A549 (cell line): ENCODE data around the gene PDCD1LG2.

Experiments
- CHD2 ChIP-seq: fragments of 150-350 bp; IDR thresholded peaks from 2 replicates; pipeline ENCODE4 v1.6.1; 2014; ENCODE audit warnings: low read length; ENCODE audit not compliant: partially characterized antibody
- CTCF ChIP-seq: fragments of >200 bp; sonication (Bioruptor Twin); formaldehyde crosslinking; IDR thresholded peaks from 3 replicates; pipeline ENCODE4 v1.5.1; 2016
- EP300 ChIP-seq, 2 experiments: fragments of >200 bp; sonication (Bioruptor Twin); formaldehyde crosslinking; IDR thresholded peaks; 2 replicates in 1 of 2; 3 replicates in 1 of 2; pipeline ENCODE4 v1.6.1; 2016 to 2017
- HDAC2 ChIP-seq: fragments of 200-600 bp; sonication (generic); IDR thresholded peaks from 2 replicates; pipeline ENCODE4 v1.6.1; 2016
- JUN ChIP-seq, 2 experiments: fragments of >200 bp; sonication (Bioruptor Twin); formaldehyde crosslinking; IDR thresholded peaks; 2 replicates in 1 of 2; 3 replicates in 1 of 2; pipeline ENCODE4 v1.6.1; 2016 to 2017
- JUNB ChIP-seq: fragments of >200 bp; sonication (Bioruptor Twin); formaldehyde crosslinking; IDR thresholded peaks from 2 replicates; pipeline ENCODE4 v1.6.1; 2016
- NFE2L2 ChIP-seq: fragments of 150-350 bp; conservative IDR thresholded peaks from 2 replicates; pipeline ENCODE4 v1.6.1; 2014; ENCODE audit warnings: low read length
- PHF8 ChIP-seq: fragments of 200-600 bp; sonication (generic); IDR thresholded peaks from 2 replicates; pipeline ENCODE4 v1.6.1; 2016; ENCODE audit warnings: low read depth, mild to moderate bottlenecking, antibody characterized with exemption, moderate library complexity, borderline replicate concordance
- POLR2A ChIP-seq: IDR thresholded peaks from 2 replicates; pipeline ENCODE4 v1.6.1; 2012; ENCODE audit warnings: mild to moderate bottlenecking, low read length
- RAD21 ChIP-seq, 2 experiments: fragments of >200 bp in 1 of 2; sonication (Bioruptor Twin) in 1 of 2; formaldehyde crosslinking in 1 of 2; IDR thresholded peaks in 1 of 2; conservative IDR thresholded peaks in 1 of 2; 2 replicates in 1 of 2; 3 replicates in 1 of 2; pipeline ENCODE4 v1.6.1; 2012 to 2018; ENCODE audit warnings: inconsistent platforms in 1 of 2
- RNF2 ChIP-seq: fragments of 200-600 bp; sonication (generic); IDR thresholded peaks from 2 replicates; pipeline ENCODE4 v1.6.1; 2016; ENCODE audit warnings: low read depth, mild to moderate bottlenecking, antibody characterized with exemption, moderate library complexity, borderline replicate concordance
- SMC3 ChIP-seq: fragments of >200 bp; sonication (Bioruptor Twin); formaldehyde crosslinking; IDR thresholded peaks from 3 replicates; pipeline ENCODE4 v1.6.1; 2018; ENCODE audit warnings: inconsistent platforms
- TF ChIP-seq, protein P1 (sequence below): fragments of 200-600 bp; sonication (generic); IDR thresholded peaks from 2 replicates; pipeline ENCODE4 v1.6.1; 2016; ENCODE audit warnings: antibody characterized with exemption, mild to moderate bottlenecking, moderate library complexity

GRCh38 chr9:5568868-5569267 lies 58.5 kb downstream of the PDCD1LG2 start:
- TF ChIP-seq CTCF (no peak), SMC3 (no peak), HDAC2 (no peak), EP300 (IDR thresholded peaks at IDR 0.05) (no peak), RNF2 (no peak), RAD21 (conservative IDR thresholded peaks at IDR 0.05 in 1 of 2, IDR thresholded peaks at IDR 0.05 in 1 of 2) (no peak), CHD2 (no peak), JUNB (no peak), NFE2L2 (no peak), POLR2A (no peak), PHF8 (no peak), JUN (IDR thresholded peaks at IDR 0.05) (no peak)
- TF ChIP-seq, protein P1, sequence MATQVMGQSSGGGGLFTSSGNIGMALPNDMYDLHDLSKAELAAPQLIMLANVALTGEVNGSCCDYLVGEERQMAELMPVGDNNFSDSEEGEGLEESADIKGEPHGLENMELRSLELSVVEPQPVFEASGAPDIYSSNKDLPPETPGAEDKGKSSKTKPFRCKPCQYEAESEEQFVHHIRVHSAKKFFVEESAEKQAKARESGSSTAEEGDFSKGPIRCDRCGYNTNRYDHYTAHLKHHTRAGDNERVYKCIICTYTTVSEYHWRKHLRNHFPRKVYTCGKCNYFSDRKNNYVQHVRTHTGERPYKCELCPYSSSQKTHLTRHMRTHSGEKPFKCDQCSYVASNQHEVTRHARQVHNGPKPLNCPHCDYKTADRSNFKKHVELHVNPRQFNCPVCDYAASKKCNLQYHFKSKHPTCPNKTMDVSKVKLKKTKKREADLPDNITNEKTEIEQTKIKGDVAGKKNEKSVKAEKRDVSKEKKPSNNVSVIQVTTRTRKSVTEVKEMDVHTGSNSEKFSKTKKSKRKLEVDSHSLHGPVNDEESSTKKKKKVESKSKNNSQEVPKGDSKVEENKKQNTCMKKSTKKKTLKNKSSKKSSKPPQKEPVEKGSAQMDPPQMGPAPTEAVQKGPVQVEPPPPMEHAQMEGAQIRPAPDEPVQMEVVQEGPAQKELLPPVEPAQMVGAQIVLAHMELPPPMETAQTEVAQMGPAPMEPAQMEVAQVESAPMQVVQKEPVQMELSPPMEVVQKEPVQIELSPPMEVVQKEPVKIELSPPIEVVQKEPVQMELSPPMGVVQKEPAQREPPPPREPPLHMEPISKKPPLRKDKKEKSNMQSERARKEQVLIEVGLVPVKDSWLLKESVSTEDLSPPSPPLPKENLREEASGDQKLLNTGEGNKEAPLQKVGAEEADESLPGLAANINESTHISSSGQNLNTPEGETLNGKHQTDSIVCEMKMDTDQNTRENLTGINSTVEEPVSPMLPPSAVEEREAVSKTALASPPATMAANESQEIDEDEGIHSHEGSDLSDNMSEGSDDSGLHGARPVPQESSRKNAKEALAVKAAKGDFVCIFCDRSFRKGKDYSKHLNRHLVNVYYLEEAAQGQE: no peak
